GM10248 (cell line): ENCODE measurements around the gene BRICD5.

ENCODE experiments used
- CTCF ChIA-PET: fragments of 300-600 bp; sonication (Branson Sonifier 250); formaldehyde crosslinking; extraction: SDS; loops from one replicate; lab custom pipeline; 2021; ENCODE audit warnings: antibody characterized with exemption; lab: Yijun Ruan, JAX
- POLR2A ChIA-PET: fragments of 350-650 bp; sonication (Branson Sonifier 250); formaldehyde crosslinking; extraction: SDS; loops from one replicate; lab custom pipeline; 2020; ENCODE audit warnings: antibody characterized with exemption; lab: Yijun Ruan, JAX
- DNase-seq: peaks from one replicate; pipeline ENCODE4 v3.0.0; 2012; ENCODE audit errors: extremely low spot score
- CTCF ChIP-seq: IDR thresholded peaks from 2 replicates; pipeline ENCODE4 v1.5.1; 2012; ENCODE audit warnings: mild to moderate bottlenecking, low read depth; ENCODE audit errors: extremely low read depth, missing control alignments, control extremely low read depth

The BRICD5 gene

GRCh38 chr16:2234813-2235170 lies 24.1 kb upstream of the BRICD5 start:
- POLR2A ChIA-PET = no interaction called here
- DNase-seq = no peak
- CTCF ChIA-PET = interaction anchor here (2.0 kb wide), 1 partner anchor 17 kb away, joined by 7 read pairs; the partner anchor contains the start of gene ECI1
- TF ChIP-seq CTCF = no peak

- DNase-seq = no peak
- TF ChIP-seq CTCF = no peak
- POLR2A ChIA-PET = interaction anchor here (0.6 kb wide), 1 partner anchor 31 kb away, joined by 4 read pairs; no protein-coding TSS in a partner anchor
- CTCF ChIA-PET = interaction anchor here (2.0 kb wide), 1 partner anchor 17 kb away, joined by 7 read pairs; the partner anchor contains the start of gene ECI1
These were observed 23.5 kb upstream of the BRICD5 start for GRCh38 chr16:2233872-2234812.

- CTCF ChIA-PET = interaction anchor here (2.0 kb wide), 1 partner anchor 18 kb away, joined by 7 read pairs; the partner anchor contains the start of gene ECI1
- no peak for DNase-seq
- no peak for TF ChIP-seq CTCF
- POLR2A ChIA-PET = interaction anchor here (0.6 kb wide), 1 partner anchor 32 kb away, joined by 4 read pairs; no protein-coding TSS in a partner anchor
These were observed 22.5 kb upstream of the BRICD5 start for GRCh38 chr16:2233046-2233775.

GRCh38 chr16:2232094-2232990 lies 21.7 kb upstream of the BRICD5 start:
- ChIA-PET POLR2A (interaction anchor here (0.7 kb wide), 1 partner anchor 226 kb away, joined by 3 read pairs; no protein-coding TSS in a partner anchor), CTCF (interaction anchor here (0.6 to 0.7 kb wide), 2 partner anchors 19 to 38 kb away, joined by 3 read pairs; partner anchors contain the start of gene ECI1)
- no peak for TF ChIP-seq CTCF
- DNase-seq = no peak

GRCh38 chr16:2231016-2231931 lies 20.6 kb upstream of the BRICD5 start:
- no peak for TF ChIP-seq CTCF
- ChIA-PET POLR2A (no interaction called here), CTCF (no interaction called here)
- DNase-seq = no peak
